Transverse colon (tissue), 4 donors: Measurements from ENCODE around the gene PPIG. TPM values are rescaled to one million over a fixed set of nuclear protein-coding genes. Genes with fewer than 3 reads are reported as not detected.
A peak's percentile ranks its signal among the peaks of the same experiment; 100 is the strongest.
"Not testable (repeated sequence)": the region's sequence is repeated elsewhere in the genome, so short reads cannot be mapped to it uniquely, and the experiment has no call there.

Experiments used
- DNase-seq: peaks from one replicate; pipeline ENCODE4 v3.0.0-alpha.2; 2019
- H3K27ac ChIP-seq, 4 donors: fragments of 200-600 bp; sonication (generic); 2 replicates each; pipeline ENCODE4 v1.5.1; 2016 to 2018; ENCODE audit warnings: inconsistent platforms in 4 of 4
- H3K27me3 ChIP-seq: fragments of 200-600 bp; sonication (generic); 2 replicates; pipeline ENCODE4 v1.5.1; 2017; ENCODE audit warnings: inconsistent platforms
- H3K36me3 ChIP-seq, 4 donors: fragments of 200-600 bp; sonication (generic); 2 replicates each; pipeline ENCODE4 v1.5.1; 2017 to 2019; ENCODE audit warnings: inconsistent platforms in 4 of 4
- H3K4me1 ChIP-seq, 4 donors: fragments of 200-600 bp; sonication (generic); 2 replicates each; pipeline ENCODE4 v1.5.1; 2017 to 2020; ENCODE audit warnings: inconsistent platforms in 4 of 4
- H3K4me3 ChIP-seq, 4 donors: fragments of 200-600 bp; sonication (generic); 1 replicate in 1 of 4; 2 replicates in 3 of 4; pipeline versions ENCODE4 v1.5.1 to v1.6.1; 2017 to 2019; ENCODE audit warnings: inconsistent platforms in 4 of 4
- H3K9me3 ChIP-seq, 2 donors: fragments of 200-600 bp; sonication (generic); 2 replicates each; pipeline ENCODE4 v1.5.1; 2017 to 2019; ENCODE audit warnings: inconsistent platforms in 2 of 2
- CTCF ChIP-seq, 5 experiments: fragments of 200-600 bp in 3 of 5; fragments of 450-650 bp in 2 of 5; sonication (generic) in 3 of 5; IDR thresholded peaks; 1 replicate in 2 of 5; 2 replicates in 3 of 5; pipeline ENCODE4 v1.5.1; 2016 to 2017; ENCODE audit warnings: antibody characterized with exemption in 5 of 5, inconsistent platforms in 3 of 5, mild to moderate bottlenecking in 2 of 5, moderate library complexity in 1 of 5
- EP300 ChIP-seq: sonication (generic); formaldehyde crosslinking; IDR thresholded peaks from one replicate; pipeline ENCODE4 v1.6.1; 2017; ENCODE audit warnings: antibody characterized with exemption, low read depth
- POLR2A ChIP-seq: fragments of 450-650 bp; IDR thresholded peaks from one replicate; pipeline ENCODE4 v1.6.1; 2016; ENCODE audit warnings: antibody characterized with exemption, mild to moderate bottlenecking, moderate library complexity
- POLR2AphosphoS5 ChIP-seq, 3 donors: sonication (generic); formaldehyde crosslinking; IDR thresholded peaks; one replicate each; pipeline ENCODE4 v1.6.1; 2016; ENCODE audit warnings: antibody characterized with exemption in 3 of 3
- WGBS, 2 donors: methylation state at CpG; one replicate each; pipeline ENCODE4 v1.1.5; 2018; ENCODE audit warnings: low coverage in 1 of 2; 5-methylcytosine and 5-hydroxymethylcytosine counted together
- in situ Hi-C, 4 donors: fragments of 200-750 bp; cut with MboI; loops; one replicate each; pipeline versions ENCODE4 v1.15.0 to v1.15.1; 2017; ENCODE audit warnings: low sequenced_read_pairs in 3 of 4, low pct_ligation_motif_present in 1 of 4, low pct_unique_long_range_greater_than_20kb in 1 of 4
- intact Hi-C: fragments of 100-400 bp; cut with DNase I; formaldehyde crosslinking; loops from one replicate; pipeline ENCODE4 v1.15.1; 2023; ENCODE audit warnings: low total_unique reads
- total RNA-seq, 4 donors: library from RNA; depleted of rRNA; stranded (reverse); fragments of >200 nt; gene quantifications; one replicate each; pipeline ENCODE4 v1.1.0, GENCODE V29; 2016

PPIG gene
- total RNA-seq, 4 donors from 2014 or later = 25.9 to 55.7 (median 44.4) TPM

- Histone ChIP-seq H3K27me3 (no peaks in the 10 kb centered on the region), H3K36me3 (no peaks in the 10 kb centered on the region), H3K9me3 (no peaks in the 10 kb centered on the region), H3K4me3 (peak overlapping the region in 1 of 4 donors; percentile 86), H3K27ac (peak overlapping the region; percentile 93 to 98 (median 97)), H3K4me1 (peaks cover 13 to 22% (median 21%) of the 10 kb centered on the region in 4 donors)
- TF ChIP-seq POLR2A (no peak), EP300 (no peak), CTCF (IDR thresholded peaks at IDR 0.05) (no peak), POLR2AphosphoS5 (IDR thresholded peaks at IDR 0.05) (no peak)
- no peak for DNase-seq
- WGBS, 2 donors = 91 to 93% methylated on average over 5 of the region's 5 CpGs
- in situ Hi-C loops (loop anchor here in 1 of 4 donors (10.0 kb wide), 1 partner anchor 111 kb away; the partner anchor contains the start of genes CFAP210 and PHOSPHO2), intact Hi-C loops (no loop called here)
Observed at GRCh38 chr2:169583518-169583917, 633 bp upstream of the PPIG start.

- in situ Hi-C loops (loop anchor here in 1 of 4 donors (10.0 kb wide), 1 partner anchor 109 kb away; the partner anchor contains the start of genes CFAP210 and PHOSPHO2), intact Hi-C loops (no loop called here)
- Histone ChIP-seq H3K4me1 (peaks cover 13 to 22% (median 21%) of the 10 kb centered on the region in 4 donors), H3K9me3 (no peaks in the 10 kb centered on the region), H3K36me3 (no peaks in the 10 kb centered on the region), H3K27me3 (no peaks in the 10 kb centered on the region), H3K4me3 (peak overlapping the region; percentile 85 to 90 (median 86)), H3K27ac (peak overlapping the region; percentile 93 to 98 (median 97))
- no peak for DNase-seq
- TF ChIP-seq CTCF (IDR thresholded peaks at IDR 0.05) (no peak), POLR2AphosphoS5 (IDR thresholded peaks at IDR 0.05) (no peak), EP300 (no peak), POLR2A (no peak)
- WGBS, 2 donors = 7 to 13% methylated on average over 7 of the region's 7 CpGs
Observed at GRCh38 chr2:169585673-169586072, 1.5 kb downstream of the PPIG start.

- H3K4me1 ChIP-seq = peaks cover 11 to 26% (median 15%) of the 10 kb centered on the region in 4 donors
- DNase-seq = no peak
- intact Hi-C loops (no loop called here), in situ Hi-C loops (no loop called here)
- TF ChIP-seq POLR2AphosphoS5 (IDR thresholded peaks at IDR 0.05) = no peak
- no peaks in the 10 kb centered on the region for H3K27me3 ChIP-seq
- H3K36me3 ChIP-seq = no peaks in the 10 kb centered on the region
- 67 to 81% methylated on average over 4 to 8 of the region's 8 CpGs for WGBS, 2 donors
- H3K27ac ChIP-seq = no peak overlapping the region
- H3K9me3 ChIP-seq = no peaks in the 10 kb centered on the region
- H3K4me3 ChIP-seq = no peak overlapping the region
Observed at GRCh38 chr2:169590804-169591203, 6.7 kb downstream of the PPIG start.

- H3K27me3 ChIP-seq, in situ Hi-C loops, H3K4me3 ChIP-seq, H3K9me3 ChIP-seq, H3K4me1 ChIP-seq, H3K27ac ChIP-seq, intact Hi-C loops, H3K36me3 ChIP-seq, DNase-seq: not testable (repeated sequence)
- WGBS, 2 donors = 99 to 100% methylated on average over 6 of the region's 7 CpGs
Observed at GRCh38 chr2:169596546-169596945, 12.4 kb downstream of the PPIG start.

GRCh38 chr2:169598982-169599381 is 14.8 kb downstream of the PPIG start:
- no peaks in the 10 kb centered on the region for H3K27me3 ChIP-seq
- peaks cover 0 to 5% (median 0%) of the 10 kb centered on the region in 4 donors for H3K4me1 ChIP-seq
- 95 to 96% methylated on average over 2 of the region's 2 CpGs for WGBS, 2 donors
- no peak for DNase-seq
- intact Hi-C loops = no loop called here
- no peaks in the 10 kb centered on the region for H3K36me3 ChIP-seq
- H3K4me3 ChIP-seq = no peak overlapping the region
- in situ Hi-C loops = no loop called here
- no peak for TF ChIP-seq POLR2AphosphoS5 (IDR thresholded peaks at IDR 0.05)
- no peak for TF ChIP-seq CTCF (IDR thresholded peaks at IDR 0.05)
- TF ChIP-seq EP300 = no peak
- no peak for TF ChIP-seq POLR2A
- H3K27ac ChIP-seq = no peak overlapping the region
- no peaks in the 10 kb centered on the region for H3K9me3 ChIP-seq
